ENCODE data around the gene HDGF. TPM values are rescaled to one million over a fixed set of nuclear protein-coding genes. Genes with fewer than 3 reads are reported as not detected.

HDGF gene
- total RNA-seq, 1 donor = 146 TPM

GRCh38 chr1:156725683-156726280, 25.7 kb downstream of the HDGF start:
- TF ChIP-seq CTCF (IDR thresholded peaks at IDR 0.05; ENCODE audit: insufficient read depth, low read length) = peak; percentile 94
- peak overlapping the region; percentile 100 for H3K4me3 ChIP-seq (ENCODE audit: low read depth, low read length)
- DNase-seq (ENCODE audit: low read depth) = peak; percentile 94

- TF ChIP-seq CTCF (IDR thresholded peaks at IDR 0.05; ENCODE audit: insufficient read depth, low read length) = no peak
- DNase-seq (ENCODE audit: low read depth) = no peak
- H3K4me3 ChIP-seq (ENCODE audit: low read depth, low read length) = no peak overlapping the region
Measured at GRCh38 chr1:156721535-156721934, 29.9 kb downstream of the HDGF start.

GRCh38 chr1:156721131-156721530, 30.3 kb downstream of the HDGF start:
- no peak overlapping the region for H3K4me3 ChIP-seq (ENCODE audit: low read depth, low read length)
- TF ChIP-seq CTCF (IDR thresholded peaks at IDR 0.05; ENCODE audit: insufficient read depth, low read length) = no peak
- DNase-seq (ENCODE audit: low read depth) = no peak

- no peak overlapping the region for H3K4me3 ChIP-seq (ENCODE audit: low read depth, low read length)
Measured at GRCh38 chr1:156717351-156717750, 34.1 kb downstream of the HDGF start.

GRCh38 chr1:156714830-156715229, 36.6 kb downstream of the HDGF start:
- DNase-seq (ENCODE audit: low read depth) = no peak
- no peak overlapping the region for H3K4me3 ChIP-seq (ENCODE audit: low read depth, low read length)
- no peak for TF ChIP-seq CTCF (IDR thresholded peaks at IDR 0.05; ENCODE audit: insufficient read depth, low read length)

More at GRCh38 chr1:156717351-156717750, 34.1 kb downstream of the HDGF start:
- no peak for TF ChIP-seq CTCF (IDR thresholded peaks at IDR 0.05; ENCODE audit: insufficient read depth, low read length)
- no peak for DNase-seq (ENCODE audit: low read depth)

- TF ChIP-seq CTCF (IDR thresholded peaks at IDR 0.05; ENCODE audit: insufficient read depth, low read length) = no peak
- peak; percentile 67 for DNase-seq (ENCODE audit: low read depth)
- H3K4me3 ChIP-seq (ENCODE audit: low read depth, low read length) = no peak overlapping the region
Measured at GRCh38 chr1:156712626-156713025, 38.8 kb downstream of the HDGF start.
